Esophagus (tissue), 2 donors: ENCODE results near the gene SLC2A8. TPM values are rescaled to one million over a fixed set of nuclear protein-coding genes. Genes with fewer than 3 reads are reported as not detected.

ENCODE experiments used
- H3K27ac ChIP-seq, 2 donors: one replicate each; pipeline ENCODE4 v1.5.1; 2013; ENCODE audit warnings: low read depth in 2 of 2, mild to moderate bottlenecking in 2 of 2, inconsistent platforms in 1 of 2, low read length in 1 of 2, moderate library complexity in 1 of 2
- H3K27me3 ChIP-seq, 2 donors: one replicate each; pipeline ENCODE4 v1.6.1; 2013; ENCODE audit warnings: low read length in 2 of 2, control low read depth in 1 of 2, mild to moderate bottlenecking in 1 of 2; ENCODE audit not compliant: insufficient read depth in 2 of 2, control insufficient read depth in 1 of 2
- H3K36me3 ChIP-seq, 2 donors: one replicate each; pipeline ENCODE4 v1.6.1; 2013; ENCODE audit warnings: low read length in 1 of 2; ENCODE audit not compliant: control insufficient read depth in 2 of 2, insufficient read depth in 2 of 2
- H3K4me1 ChIP-seq, 2 donors: one replicate each; pipeline ENCODE4 v1.6.1; 2013; ENCODE audit warnings: low read length in 1 of 2; ENCODE audit not compliant: control insufficient read depth in 2 of 2, insufficient read depth in 2 of 2
- H3K4me3 ChIP-seq, 2 donors: one replicate each; pipeline ENCODE4 v1.5.1; 2013; ENCODE audit warnings: low read length in 2 of 2, mild to moderate bottlenecking in 2 of 2, low read depth in 1 of 2, moderate library complexity in 1 of 2
- H3K9me3 ChIP-seq, 2 donors: one replicate each; pipeline ENCODE4 v1.6.1; 2013; ENCODE audit warnings: mild to moderate bottlenecking in 2 of 2, low read depth in 1 of 2, low read length in 1 of 2, moderate library complexity in 1 of 2; ENCODE audit not compliant: control insufficient read depth in 2 of 2, insufficient read depth in 1 of 2
- WGBS, 2 donors: extraction: QIAGEN DNeasy Blood & Tissue Kit; methylation state at CpG; one replicate each; pipeline ENCODE4 v1.1.7; 2013; 5-methylcytosine and 5-hydroxymethylcytosine counted together
- polyA plus RNA-seq, 2 donors: library from polyadenylated mRNA; stranded (reverse); fragments of 200-250 nt; gene quantifications; one replicate each; pipeline ENCODE4 v1.2.3, GENCODE V29; 2013
- donor health status: healthy with polysubstance abuse.
- donor health status: Bipolar disorder and iron deficiency.

Gene SLC2A8
- polyA plus RNA-seq, 2 donors: 10.3 to 12.2 TPM

- Histone ChIP-seq H3K27me3 (no peaks in the 10 kb centered on the region), H3K4me1 (peaks cover 0 to 8% of the 10 kb centered on the region in 2 donors), H3K9me3 (no peaks in the 10 kb centered on the region), H3K27ac (no peak overlapping the region), H3K4me3 (peak overlapping the region; percentile 54 to 79), H3K36me3 (peaks cover 0 to 4% of the 10 kb centered on the region in 2 donors)
- WGBS, 2 donors: 43 to 48% methylated on average over 5 of the region's 5 CpGs
Measured at GRCh38 chr9:127398275-127398647, 1.3 kb downstream of the SLC2A8 start.

- 84 to 87% methylated on average over 13 of the region's 13 CpGs for WGBS, 2 donors
Measured at GRCh38 chr9:127398715-127399400, 1.9 kb downstream of the SLC2A8 start.

GRCh38 chr9:127399736-127400269 is 2.8 kb downstream of the SLC2A8 start:
- H3K4me1 ChIP-seq: peaks cover 0 to 8% of the 10 kb centered on the region in 2 donors
- H3K36me3 ChIP-seq: peaks cover 0 to 14% of the 10 kb centered on the region in 2 donors
- H3K27me3 ChIP-seq: no peaks in the 10 kb centered on the region
- 91 to 96% methylated on average over 14 of the region's 14 CpGs for WGBS, 2 donors
- no peak overlapping the region for H3K4me3 ChIP-seq
- H3K9me3 ChIP-seq: no peaks in the 10 kb centered on the region
- H3K27ac ChIP-seq: no peak overlapping the region

More at GRCh38 chr9:127398715-127399400, 1.9 kb downstream of the SLC2A8 start:
- H3K36me3 ChIP-seq: peaks cover 0 to 8% of the 10 kb centered on the region in 2 donors
- H3K27ac ChIP-seq: peak overlapping the region in 1 of 2 donors; percentile 5
- H3K4me3 ChIP-seq: peak overlapping the region in 1 of 2 donors; percentile 54
- H3K9me3 ChIP-seq: no peaks in the 10 kb centered on the region
- no peaks in the 10 kb centered on the region for H3K27me3 ChIP-seq
- peaks cover 0 to 8% of the 10 kb centered on the region in 2 donors for H3K4me1 ChIP-seq

GRCh38 chr9:127402401-127403090 is 5.6 kb downstream of the SLC2A8 start:
- Histone ChIP-seq H3K27ac (no peak overlapping the region), H3K4me1 (peaks cover 0 to 8% of the 10 kb centered on the region in 2 donors), H3K27me3 (no peaks in the 10 kb centered on the region), H3K36me3 (peaks cover 0 to 23% of the 10 kb centered on the region in 2 donors), H3K4me3 (no peak overlapping the region), H3K9me3 (no peaks in the 10 kb centered on the region)
- WGBS, 2 donors: 84 to 86% methylated on average over 18 of the region's 18 CpGs

- 89% methylated on average over 19 to 22 of the region's 22 CpGs for WGBS, 2 donors
- peaks cover 0 to 1% of the 10 kb centered on the region in 2 donors for H3K4me1 ChIP-seq
- no peak overlapping the region for H3K4me3 ChIP-seq
- no peak overlapping the region for H3K27ac ChIP-seq
- H3K36me3 ChIP-seq: peaks cover 0 to 23% of the 10 kb centered on the region in 2 donors
- no peaks in the 10 kb centered on the region for H3K27me3 ChIP-seq
- no peaks in the 10 kb centered on the region for H3K9me3 ChIP-seq
Measured at GRCh38 chr9:127403507-127404192, 6.7 kb downstream of the SLC2A8 start.

GRCh38 chr9:127404631-127405030 is 7.7 kb downstream of the SLC2A8 start:
- no peaks in the 10 kb centered on the region for H3K27me3 ChIP-seq
- no peaks in the 10 kb centered on the region for H3K9me3 ChIP-seq
- H3K4me1 ChIP-seq: no peaks in the 10 kb centered on the region
- no peak overlapping the region for H3K27ac ChIP-seq
- H3K36me3 ChIP-seq: peaks cover 0 to 23% of the 10 kb centered on the region in 2 donors
- WGBS, 2 donors: 89 to 90% methylated on average over 23 of the region's 23 CpGs
- H3K4me3 ChIP-seq: no peak overlapping the region

GRCh38 chr9:127405344-127406125 is 8.6 kb downstream of the SLC2A8 start:
- Histone ChIP-seq H3K36me3 (peaks cover 0 to 23% of the 10 kb centered on the region in 2 donors), H3K27ac (no peak overlapping the region), H3K9me3 (no peaks in the 10 kb centered on the region), H3K4me1 (no peaks in the 10 kb centered on the region), H3K27me3 (no peaks in the 10 kb centered on the region), H3K4me3 (no peak overlapping the region)
- WGBS, 2 donors: 88 to 90% methylated on average over 20 of the region's 20 CpGs

GRCh38 chr9:127406799-127407491 is 10.0 kb downstream of the SLC2A8 start:
- Histone ChIP-seq H3K9me3 (no peaks in the 10 kb centered on the region), H3K27me3 (no peaks in the 10 kb centered on the region), H3K27ac (no peak overlapping the region), H3K4me3 (no peak overlapping the region), H3K36me3 (peaks cover 0 to 23% of the 10 kb centered on the region in 2 donors), H3K4me1 (no peaks in the 10 kb centered on the region)
- WGBS, 2 donors: 86% methylated on average over 13 of the region's 13 CpGs
